ELF-1 (cell line): Measurements from ENCODE around the gene RNF149.

Experiments
- DNase-seq: peaks from one replicate; pipeline ENCODE4 v3.0.0-alpha.2; 2016; ENCODE audit warnings: low read depth, low spot score

The RNF149 gene

GRCh38 chr2:101231937-101232730 is 76.4 kb downstream of the RNF149 start:
- no peak for DNase-seq

GRCh38 chr2:101231240-101231639 is 77.3 kb downstream of the RNF149 start:
- DNase-seq: no peak

- no peak for DNase-seq
Measured at GRCh38 chr2:101230541-101231001, 77.9 kb downstream of the RNF149 start.
